HCT116 (cell line): Measurements from ENCODE around the gene PSME2.

ENCODE experiments used
- CTCF ChIP-seq, 3 experiments: fragments of 200-600 bp in 1 of 3; sonication (generic) in 1 of 3; IDR thresholded peaks in 2 of 3; conservative IDR thresholded peaks in 1 of 3; 2 replicates each; pipeline ENCODE4 v1.5.1; 2012 to 2017; ENCODE audit warnings: low read depth in 2 of 3, low read length in 2 of 3, antibody characterized with exemption in 1 of 3, borderline replicate concordance in 1 of 3, control low read depth in 1 of 3, mild to moderate bottlenecking in 1 of 3, mixed read lengths in 1 of 3, mixed run types in 1 of 3, moderate library complexity in 1 of 3; ENCODE audit not compliant: insufficient read depth in 1 of 3
- EZH2 ChIP-seq: fragments of 200-600 bp; sonication (generic); IDR thresholded peaks from 2 replicates; pipeline ENCODE4 v1.6.1; 2017; ENCODE audit warnings: antibody characterized with exemption, mixed run types
- FOSL1 ChIP-seq: IDR thresholded peaks from 2 replicates; pipeline ENCODE4 v1.6.1; 2012; ENCODE audit warnings: low read depth
- POLR2A ChIP-seq: IDR thresholded peaks from 2 replicates; pipeline ENCODE4 v1.7.0; 2011; ENCODE audit warnings: borderline replicate concordance; ENCODE audit not compliant: insufficient read depth, insufficient read length; ENCODE audit errors: extremely low read depth
- POLR2AphosphoS5 ChIP-seq: IDR thresholded peaks from 2 replicates; pipeline ENCODE4 v1.6.1; 2011; ENCODE audit warnings: mild to moderate bottlenecking, low read depth, low read length, moderate library complexity
- ZBTB33 ChIP-seq: IDR thresholded peaks from 2 replicates; pipeline ENCODE4 v1.6.1; 2011; ENCODE audit warnings: mild to moderate bottlenecking, low read length, moderate library complexity; ENCODE audit not compliant: insufficient replicate concordance; ENCODE audit errors: extremely low read depth

DNA sequence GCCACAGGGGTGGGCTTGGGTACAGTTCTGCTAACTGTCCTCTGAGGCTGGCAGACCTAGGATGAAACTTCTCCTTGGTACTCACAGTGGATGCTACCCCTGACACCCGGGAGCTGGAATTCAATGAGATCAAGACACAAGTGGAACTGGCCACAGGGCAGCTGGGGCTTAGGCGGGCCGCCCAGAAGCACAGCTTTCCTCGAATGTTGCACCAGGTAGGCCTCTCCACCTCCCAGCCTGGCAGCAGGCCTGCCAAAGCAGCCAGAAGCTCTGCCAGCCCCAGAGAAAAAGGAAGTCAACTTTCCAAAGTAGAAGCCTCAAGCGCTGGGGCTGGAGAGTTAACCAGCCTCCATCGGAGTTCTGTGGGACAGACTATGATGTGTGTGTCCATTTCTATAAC is 29.2 kb downstream of the PSME2 start:
- TF ChIP-seq ZBTB33 (no peak), EZH2 (no peak), CTCF (IDR thresholded peaks at IDR 0.05 in 2 of 3, conservative IDR thresholded peaks at IDR 0.05 in 1 of 3; ENCODE audit: borderline replicate concordance in 1 of 3, insufficient read depth in 1 of 3, low read depth in 2 of 3, low read length in 2 of 3) (no peak), FOSL1 (no peak), POLR2AphosphoS5 (no peak), POLR2A (no peak)
